ENCODE results near the gene NRG3. TPM values are rescaled to one million over a fixed set of nuclear protein-coding genes. Genes with fewer than 3 reads are reported as not detected.
A peak's percentile ranks its signal among the peaks of the same experiment; 100 is the strongest.

NRG3 gene
- total RNA-seq, 1 donor from 2014 or later: 2.3 TPM

DNA sequence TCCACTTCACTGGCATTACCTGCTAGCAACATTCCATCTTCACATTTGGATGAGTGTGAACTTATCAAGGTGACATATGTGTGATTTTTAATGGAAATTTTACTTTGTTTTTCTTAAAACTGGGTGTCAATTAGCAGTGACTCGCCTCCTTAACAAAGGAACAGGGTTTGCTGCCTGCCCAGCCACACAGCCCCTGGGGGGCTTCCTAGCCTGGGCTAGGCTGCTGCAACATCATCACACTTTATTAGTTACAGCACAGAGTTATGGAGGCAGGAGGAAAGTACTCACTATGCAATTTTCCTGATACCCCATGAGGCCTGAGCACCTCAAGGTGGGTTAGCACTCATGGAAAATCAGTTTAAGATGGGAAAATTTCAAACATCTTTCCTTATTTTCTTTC is 861.3 kb downstream of the NRG3 start:
- Histone ChIP-seq H3K36me3 (no peaks in the 10 kb centered on the region), H3K27me3 (no peaks in the 10 kb centered on the region), H3K4me3 (no peak overlapping the region), H3K4me1 (no peaks in the 10 kb centered on the region), H3K27ac (no peak overlapping the region), H3K9me3 (no peaks in the 10 kb centered on the region)
- no peak for ATAC-seq
- no peak for DNase-seq
- TF ChIP-seq, protein P1, sequence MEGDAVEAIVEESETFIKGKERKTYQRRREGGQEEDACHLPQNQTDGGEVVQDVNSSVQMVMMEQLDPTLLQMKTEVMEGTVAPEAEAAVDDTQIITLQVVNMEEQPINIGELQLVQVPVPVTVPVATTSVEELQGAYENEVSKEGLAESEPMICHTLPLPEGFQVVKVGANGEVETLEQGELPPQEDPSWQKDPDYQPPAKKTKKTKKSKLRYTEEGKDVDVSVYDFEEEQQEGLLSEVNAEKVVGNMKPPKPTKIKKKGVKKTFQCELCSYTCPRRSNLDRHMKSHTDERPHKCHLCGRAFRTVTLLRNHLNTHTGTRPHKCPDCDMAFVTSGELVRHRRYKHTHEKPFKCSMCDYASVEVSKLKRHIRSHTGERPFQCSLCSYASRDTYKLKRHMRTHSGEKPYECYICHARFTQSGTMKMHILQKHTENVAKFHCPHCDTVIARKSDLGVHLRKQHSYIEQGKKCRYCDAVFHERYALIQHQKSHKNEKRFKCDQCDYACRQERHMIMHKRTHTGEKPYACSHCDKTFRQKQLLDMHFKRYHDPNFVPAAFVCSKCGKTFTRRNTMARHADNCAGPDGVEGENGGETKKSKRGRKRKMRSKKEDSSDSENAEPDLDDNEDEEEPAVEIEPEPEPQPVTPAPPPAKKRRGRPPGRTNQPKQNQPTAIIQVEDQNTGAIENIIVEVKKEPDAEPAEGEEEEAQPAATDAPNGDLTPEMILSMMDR (IDR thresholded peaks at IDR 0.05): no peak
- intact Hi-C loops (cut with DNase I): no loop called here

DNA sequence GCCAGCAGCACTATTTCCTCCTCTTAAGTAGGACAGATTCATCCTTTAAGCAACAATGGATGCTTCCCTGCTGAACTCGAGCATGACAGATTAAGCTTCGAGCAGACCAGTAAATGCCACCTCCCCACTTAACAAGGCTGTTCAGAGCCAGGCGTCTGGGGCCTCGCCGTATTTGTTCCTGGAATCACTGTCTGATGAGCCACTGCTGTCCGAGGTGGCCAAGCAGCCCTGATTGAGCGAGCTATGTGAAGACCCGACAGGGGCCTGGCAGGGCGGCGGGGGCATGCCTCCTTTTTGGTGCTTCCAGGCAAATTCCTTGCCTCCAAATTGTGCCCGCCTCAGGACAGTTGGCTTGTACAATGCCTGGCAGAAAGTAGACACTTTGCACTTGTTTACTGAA is 862.6 kb downstream of the NRG3 start:
- no peaks in the 10 kb centered on the region for H3K36me3 ChIP-seq
- ATAC-seq (no peak), DNase-seq (no peak)
- TF ChIP-seq, protein P1 (IDR thresholded peaks at IDR 0.05): no peak
- intact Hi-C loops (cut with DNase I): no loop called here
- no peak overlapping the region for H3K27ac ChIP-seq
- no peaks in the 10 kb centered on the region for H3K4me1 ChIP-seq
- H3K27me3 ChIP-seq: no peaks in the 10 kb centered on the region
- H3K9me3 ChIP-seq: no peaks in the 10 kb centered on the region
- no peak overlapping the region for H3K4me3 ChIP-seq

DNA sequence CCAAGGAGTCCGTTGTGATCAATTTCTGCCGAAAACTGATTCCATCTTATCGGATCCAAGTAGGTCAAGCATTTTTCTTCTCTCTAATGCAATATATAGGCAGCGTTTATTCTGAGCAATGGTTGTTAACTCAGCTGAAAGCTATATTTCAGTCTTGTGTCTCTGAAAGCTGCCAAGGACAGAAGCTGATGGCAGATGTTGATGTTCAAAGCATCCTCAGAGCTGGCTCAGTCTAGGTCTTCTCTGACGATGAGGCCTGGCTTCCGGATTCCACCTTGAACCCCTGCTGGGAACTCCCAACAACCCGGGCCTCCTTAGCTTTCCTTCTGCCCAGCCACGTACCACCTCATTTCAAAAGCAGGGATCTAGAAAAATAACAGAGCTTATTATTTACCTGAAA is 863.6 kb downstream of the NRG3 start:
- Histone ChIP-seq H3K9me3 (no peaks in the 10 kb centered on the region), H3K36me3 (no peaks in the 10 kb centered on the region), H3K27ac (no peak overlapping the region), H3K4me3 (no peak overlapping the region), H3K4me1 (no peaks in the 10 kb centered on the region), H3K27me3 (no peaks in the 10 kb centered on the region)
- DNase-seq (no peak), ATAC-seq (no peak)
- intact Hi-C loops (cut with DNase I): no loop called here
- TF ChIP-seq, protein P1 (IDR thresholded peaks at IDR 0.05): no peak

DNA sequence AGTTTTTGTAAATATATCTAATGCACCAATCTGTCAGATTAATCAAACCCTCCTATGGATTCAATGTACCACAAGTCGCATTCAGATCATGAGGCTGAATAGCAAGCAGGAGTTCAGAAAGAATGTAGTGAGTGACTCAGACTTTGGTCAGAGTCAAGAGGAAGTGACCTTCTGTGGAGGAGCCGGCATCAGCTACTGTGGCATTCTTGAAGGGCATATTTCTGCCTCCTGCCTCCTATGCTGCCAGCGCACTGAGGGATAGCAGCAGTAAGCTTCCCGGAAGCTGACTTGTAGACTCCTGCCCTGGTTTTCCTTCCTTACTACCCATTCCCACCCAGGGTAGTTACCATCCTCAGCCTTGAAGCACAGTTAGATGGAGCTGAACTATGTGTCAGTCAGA is 867.5 kb downstream of the NRG3 start:
- no peaks in the 10 kb centered on the region for H3K4me1 ChIP-seq
- H3K9me3 ChIP-seq: no peaks in the 10 kb centered on the region
- peak; percentile 74 for ATAC-seq
- H3K4me3 ChIP-seq: no peak overlapping the region
- no peaks in the 10 kb centered on the region for H3K27me3 ChIP-seq
- TF ChIP-seq, protein P1 (IDR thresholded peaks at IDR 0.05): no peak
- H3K36me3 ChIP-seq: no peaks in the 10 kb centered on the region
- intact Hi-C loops (cut with DNase I): no loop called here
- no peak for DNase-seq
- H3K27ac ChIP-seq: no peak overlapping the region

DNA sequence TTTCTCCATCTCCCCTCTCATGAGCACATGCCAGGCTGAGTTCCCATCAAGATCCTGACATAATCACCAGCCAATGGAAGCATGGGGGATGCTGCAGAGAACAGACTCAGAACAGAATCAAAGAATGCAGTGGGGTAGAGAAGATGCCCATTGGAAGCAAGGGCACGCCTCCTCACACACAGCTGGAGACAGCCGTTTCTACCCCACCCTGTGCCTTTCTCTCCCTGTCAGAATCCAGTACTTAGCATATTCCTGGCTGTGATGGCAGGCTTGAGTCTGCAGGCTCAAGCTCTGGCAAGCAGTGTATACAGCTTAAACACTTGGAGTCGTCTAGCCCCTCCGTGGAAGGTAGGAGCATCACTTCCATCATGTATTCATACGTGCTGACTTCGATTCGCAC is 867.9 kb downstream of the NRG3 start:
- Histone ChIP-seq H3K27ac (no peak overlapping the region), H3K36me3 (no peaks in the 10 kb centered on the region), H3K4me3 (no peak overlapping the region), H3K4me1 (no peaks in the 10 kb centered on the region), H3K27me3 (no peaks in the 10 kb centered on the region), H3K9me3 (no peaks in the 10 kb centered on the region)
- ATAC-seq: peak; percentile 9
- TF ChIP-seq, protein P1 (IDR thresholded peaks at IDR 0.05): no peak
- DNase-seq: no peak
- intact Hi-C loops (cut with DNase I): no loop called here

DNA sequence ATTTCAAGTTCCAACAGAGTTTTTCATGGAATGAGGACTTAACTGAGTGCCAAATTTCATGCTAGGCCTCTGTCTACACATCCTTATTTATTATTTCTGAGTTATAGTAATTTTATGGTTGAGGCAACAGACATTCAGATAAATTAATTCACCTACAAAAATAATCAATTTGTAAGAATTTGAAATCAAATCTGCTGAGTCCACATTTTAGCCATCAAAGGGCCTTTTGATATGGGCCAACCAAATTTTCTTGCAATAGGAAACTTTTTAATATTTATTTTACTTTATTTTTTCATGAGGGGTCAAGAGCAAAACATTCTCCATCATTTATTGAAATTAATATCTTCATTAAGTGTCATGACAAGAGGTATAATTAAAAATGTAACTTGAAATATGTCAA is 875.5 kb downstream of the NRG3 start:
- Histone ChIP-seq H3K9me3 (no peaks in the 10 kb centered on the region), H3K36me3 (no peaks in the 10 kb centered on the region), H3K4me3 (no peak overlapping the region), H3K27ac (no peak overlapping the region), H3K27me3 (no peaks in the 10 kb centered on the region), H3K4me1 (no peaks in the 10 kb centered on the region)
- TF ChIP-seq, protein P1 (IDR thresholded peaks at IDR 0.05): no peak
- ATAC-seq: no peak
- DNase-seq: no peak
- intact Hi-C loops (cut with DNase I): no loop called here

Data from upper lobe of right lung (tissue), 1 donor.